DMS153 treated with DMSO at 0.1 percent for 48 hours (cell line): Measurements from ENCODE around the gene POLL.
"Not testable (repeated sequence)": the region's sequence is repeated elsewhere in the genome, so short reads cannot be mapped to it uniquely, and the experiment has no call there.

Experiments
- DNase-seq: peaks from one replicate; lab custom pipeline; 2025; ENCODE audit not compliant: unreplicated experiment; lab: John Stamatoyannopoulos, UW

Gene POLL

DNA sequence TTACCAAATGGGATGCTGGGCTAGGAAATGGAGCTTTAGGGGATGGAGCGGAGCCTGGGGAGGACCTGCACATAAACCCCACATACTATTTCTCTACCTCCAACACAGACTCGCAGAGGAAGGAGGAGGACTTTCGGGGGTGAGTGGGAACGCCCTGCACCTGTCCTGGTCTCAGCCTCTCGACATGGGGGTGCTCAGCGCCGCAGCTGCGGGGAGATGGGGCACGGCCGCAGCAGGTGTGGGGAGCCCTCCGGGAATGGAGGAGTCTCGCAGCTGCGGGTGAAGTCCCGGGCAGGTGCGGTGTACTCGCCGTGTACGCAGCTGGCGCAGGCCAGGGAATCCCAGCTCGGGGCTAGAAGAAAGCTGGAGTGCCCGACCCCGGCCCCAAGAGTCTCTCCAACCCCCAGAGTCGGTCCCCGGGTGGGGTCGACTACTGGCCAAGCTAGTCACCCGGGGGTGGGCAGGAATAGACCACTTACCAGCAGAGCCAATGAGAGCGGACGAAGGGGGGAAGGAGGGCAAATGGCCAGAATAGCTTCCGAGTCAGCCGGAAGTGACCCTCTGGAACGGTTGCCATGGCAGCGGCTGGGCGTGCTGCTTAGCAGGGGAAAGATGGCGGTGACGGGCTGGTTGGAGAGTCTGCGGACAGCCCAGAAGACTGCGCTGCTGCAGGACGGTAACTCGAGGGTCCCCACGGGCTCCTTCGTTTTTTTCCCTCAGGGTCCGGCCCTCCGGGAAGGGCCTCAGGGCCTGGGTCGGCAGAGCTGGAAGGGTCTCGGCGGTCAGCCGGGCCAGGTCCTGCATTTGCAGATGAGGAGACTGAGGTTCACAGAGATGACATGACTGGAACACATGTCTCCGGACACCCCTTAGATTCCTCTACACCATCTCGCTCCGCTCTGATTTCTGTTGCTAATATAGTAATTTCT lies at the start of gene POLL, which contains the start of gene DPCD:
Gene POLL (minus strand): TSS at position 533 of the 929 bp plus-strand sequence. CDS start 897 bp downstream, outside the sequence.
Gene DPCD (plus strand): TSS at position 597 of the 929 bp plus-strand sequence. CDS start 16 bp downstream, at position 613.
- DNase-seq: peak; percentile 85

DNA sequence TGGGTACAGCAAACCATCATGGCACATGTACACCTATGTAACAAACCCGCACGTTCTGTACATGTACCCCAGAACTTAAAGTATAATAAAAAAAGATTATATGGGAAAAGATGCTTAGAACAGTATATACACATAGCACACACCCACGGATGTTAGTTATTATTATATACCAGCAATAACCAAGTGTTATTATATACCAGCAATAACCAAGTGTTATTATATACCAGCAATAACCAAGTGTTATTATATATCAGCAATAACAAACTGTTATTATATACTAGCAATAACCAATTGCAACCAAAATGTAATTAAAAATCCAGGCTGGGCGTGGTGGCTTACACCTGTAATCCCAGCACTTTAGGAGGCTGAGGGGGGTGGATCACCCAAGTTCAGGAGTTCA lies 45.5 kb upstream of the POLL start:
- not testable (repeated sequence) for DNase-seq

DNA sequence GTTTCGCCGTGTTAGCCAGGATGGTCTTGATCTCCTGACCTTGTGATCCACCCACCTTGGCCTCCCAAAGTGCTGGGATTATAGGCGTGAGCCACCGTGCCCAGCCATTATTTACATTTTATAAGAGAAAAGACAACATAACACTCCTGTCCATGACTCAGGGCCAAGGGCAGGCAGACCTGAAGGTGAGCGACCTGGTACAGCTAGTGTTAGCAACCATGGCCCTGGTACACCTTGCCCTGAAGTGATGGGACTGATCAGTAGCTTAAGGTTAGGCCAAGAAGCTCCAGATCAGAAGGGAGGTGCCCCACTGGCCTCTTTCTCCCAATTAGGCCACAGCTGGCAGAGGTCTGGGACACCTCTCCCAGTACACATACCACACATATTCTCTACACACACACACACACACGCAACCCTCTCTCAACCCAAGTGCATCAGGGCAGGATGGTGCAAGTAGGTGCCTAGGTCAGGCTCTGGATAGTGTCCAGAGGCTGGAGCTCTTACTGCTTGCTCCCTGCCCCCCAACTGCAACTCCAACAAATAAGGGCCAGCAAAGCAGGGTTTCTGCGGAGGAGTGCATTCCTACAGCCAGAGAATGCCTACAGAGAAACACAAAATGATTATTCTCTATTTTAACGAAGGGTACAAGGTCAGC lies 43.9 kb upstream of the POLL start:
- DNase-seq: no peak

GRCh38 chr10:101630633-101630920 lies 42.5 kb upstream of the POLL start:
- no peak for DNase-seq

- no peak for DNase-seq
Measured at GRCh38 chr10:101629837-101630632, 42.0 kb upstream of the POLL start.

GRCh38 chr10:101625821-101626412 lies 37.9 kb upstream of the POLL start:
- no peak for DNase-seq

DNA sequence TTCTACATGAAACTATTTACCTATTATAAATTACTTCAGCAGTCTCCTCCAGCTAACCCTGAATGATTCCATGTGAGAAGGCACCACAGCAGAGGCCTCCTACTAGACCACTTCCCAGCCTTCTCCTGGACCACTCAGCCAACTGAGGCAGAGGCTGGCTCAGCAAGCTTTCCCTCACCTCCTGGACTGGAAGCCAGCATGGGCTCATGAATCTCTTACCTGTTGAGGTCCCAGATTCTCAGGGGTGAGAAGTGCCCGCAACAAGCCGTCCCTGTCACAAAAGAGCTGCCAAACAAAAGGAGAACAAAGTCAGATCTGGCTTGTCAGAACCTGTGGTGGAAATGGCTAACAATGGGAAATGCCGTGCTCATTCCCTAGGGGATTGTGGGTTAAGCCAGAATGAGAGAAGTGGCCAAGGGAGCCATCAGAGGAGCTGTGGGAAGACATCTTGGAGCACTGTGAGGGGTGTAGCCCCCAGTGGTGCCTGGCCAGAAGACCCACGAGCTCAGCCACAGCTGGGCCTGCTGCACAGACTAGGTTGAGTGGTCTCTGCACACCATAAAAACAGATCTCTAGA lies 36.6 kb upstream of the POLL start:
- no peak for DNase-seq

DNA sequence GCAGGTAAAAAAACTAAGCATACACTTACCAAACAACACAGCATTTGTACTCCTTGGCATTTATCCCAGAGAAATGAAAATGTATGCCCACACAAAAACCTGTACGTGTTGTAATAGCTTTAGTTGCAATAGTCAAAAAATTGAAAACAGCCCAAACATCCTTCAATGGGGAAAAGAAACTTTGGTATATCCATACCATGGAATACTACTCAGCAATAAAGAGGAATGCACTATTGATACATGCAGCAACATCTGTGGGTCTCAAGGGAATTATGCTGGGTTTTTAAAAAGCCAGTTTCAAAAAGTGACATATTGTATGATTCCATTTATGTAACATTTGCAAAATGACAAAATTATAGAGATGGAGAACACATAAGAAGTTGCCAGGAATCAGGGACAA lies 35.5 kb upstream of the POLL start:
- DNase-seq: no peak

- no peak for DNase-seq
Measured at GRCh38 chr10:101619983-101620382, 31.9 kb upstream of the POLL start.

GRCh38 chr10:101618871-101619270 lies 30.8 kb upstream of the POLL start:
- DNase-seq: no peak

DNA sequence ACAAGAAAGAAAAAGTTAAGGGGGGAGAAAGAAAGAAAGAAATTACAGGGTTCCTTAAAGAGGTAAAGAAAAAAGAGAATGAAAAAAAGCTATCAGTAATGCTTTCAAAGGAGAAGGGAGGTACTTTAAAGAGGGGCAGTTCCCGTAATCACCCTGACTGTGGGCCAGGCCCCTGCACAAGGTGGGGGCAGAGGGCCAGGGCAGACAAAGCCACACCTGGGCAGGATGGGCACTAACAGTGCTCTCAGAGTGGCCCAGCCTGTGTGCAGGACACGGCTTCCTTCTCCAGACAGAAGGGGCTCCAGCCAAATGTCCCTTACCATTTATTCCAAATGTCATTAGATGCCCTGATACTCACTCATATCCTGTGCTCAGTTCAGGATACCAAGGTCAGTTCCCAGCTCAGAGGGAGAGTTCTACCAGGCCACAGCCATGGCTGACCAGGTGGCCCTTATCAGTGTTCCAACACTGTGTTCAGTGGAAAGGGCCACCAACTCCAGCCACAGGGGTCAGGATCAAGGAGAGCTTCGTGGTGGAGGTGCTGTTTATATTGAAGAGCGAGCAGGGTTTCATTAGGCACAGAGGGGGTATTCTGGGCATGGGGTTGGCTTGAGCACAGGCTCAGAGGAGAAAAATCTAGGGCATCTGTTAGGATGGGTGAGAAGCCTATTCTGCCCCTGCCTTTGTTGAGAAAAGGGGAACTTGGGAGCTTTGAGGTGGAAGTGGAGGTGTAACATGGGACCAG lies 29.9 kb upstream of the POLL start:
- no peak for DNase-seq

DNA sequence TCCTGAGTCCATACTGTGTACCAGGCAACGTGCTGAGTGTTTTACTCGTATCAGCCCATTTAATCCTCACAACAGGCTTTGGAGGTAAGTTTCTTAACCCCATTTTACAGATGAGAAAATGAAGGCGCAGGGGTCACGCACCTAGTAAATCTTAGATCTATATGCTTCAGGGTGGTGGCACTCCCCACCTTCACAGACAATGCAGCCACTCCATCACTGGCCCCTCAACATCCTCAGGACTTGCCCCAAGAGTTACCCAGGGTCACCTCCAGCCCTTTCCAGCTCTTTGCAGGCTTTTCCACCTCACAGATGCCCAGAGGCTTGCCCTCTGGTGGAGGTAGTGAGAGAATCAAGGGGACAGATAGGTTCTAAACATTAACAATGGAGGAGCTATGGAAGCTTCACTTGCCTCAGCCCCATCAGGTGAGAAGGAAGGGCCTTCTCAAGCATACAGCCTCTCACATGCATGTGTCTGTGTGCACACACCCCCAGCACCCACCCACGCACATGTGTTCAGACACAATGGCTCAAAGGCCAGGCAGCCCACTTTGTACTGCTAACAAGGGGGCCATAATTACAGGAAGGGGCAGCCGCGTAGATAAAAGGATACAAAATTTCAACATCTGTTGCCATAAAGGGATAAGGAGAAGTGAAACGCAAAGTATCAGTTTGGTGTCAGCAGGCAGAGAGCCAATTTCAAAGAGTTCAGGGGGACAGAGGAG lies 29.2 kb upstream of the POLL start:
- DNase-seq: no peak

- DNase-seq: no peak
Measured at GRCh38 chr10:101616415-101617101, 28.5 kb upstream of the POLL start.

- DNase-seq: no peak
Measured at GRCh38 chr10:101615525-101616116, 27.6 kb upstream of the POLL start.

DNA sequence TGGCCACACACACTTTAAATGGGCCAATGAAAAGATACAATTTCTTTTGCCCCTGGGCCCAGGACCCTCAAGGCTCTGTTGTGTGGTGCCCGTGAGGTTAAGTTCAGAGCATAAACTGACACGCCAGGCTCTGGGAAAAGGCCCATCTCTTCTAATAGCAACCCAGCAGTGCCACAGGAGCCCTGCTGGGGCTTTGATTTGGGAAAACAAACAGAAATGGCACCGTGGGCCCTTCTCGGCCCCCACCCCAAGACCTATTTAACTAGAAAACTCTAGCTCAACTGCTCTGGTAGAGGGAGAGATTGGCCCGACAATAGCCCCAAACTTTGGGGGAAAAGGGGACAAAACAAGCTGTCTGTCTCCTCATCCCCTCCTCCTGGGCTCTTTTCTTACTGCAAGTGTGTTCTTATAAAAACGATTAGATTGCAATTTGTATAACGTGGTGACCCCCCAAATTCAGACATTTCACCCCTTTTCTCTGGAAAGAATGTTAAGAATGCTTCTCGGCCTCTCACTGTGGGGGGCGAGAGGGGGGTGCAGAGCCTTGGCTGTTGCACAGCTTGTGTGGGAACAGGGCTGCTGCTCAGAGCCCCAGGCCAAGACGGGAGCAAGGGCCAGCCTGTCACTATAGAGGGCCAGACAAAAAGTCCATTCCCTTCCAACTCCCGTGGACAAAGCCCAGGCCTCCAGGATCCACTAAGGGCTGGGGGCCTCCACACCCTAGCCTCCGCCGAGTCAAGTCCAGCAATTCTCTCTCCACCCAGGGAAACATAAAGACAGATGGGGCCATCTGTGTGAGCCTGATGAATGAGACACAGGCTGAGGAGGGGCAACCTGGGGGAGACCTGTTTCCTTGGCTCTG lies 26.8 kb upstream of the POLL start:
- no peak for DNase-seq

GRCh38 chr10:101613646-101614045 lies 25.6 kb upstream of the POLL start:
- no peak for DNase-seq

GRCh38 chr10:101612872-101613271 lies 24.8 kb upstream of the POLL start:
- no peak for DNase-seq

GRCh38 chr10:101612086-101612485 lies 24.0 kb upstream of the POLL start:
- no peak for DNase-seq
